H9 (cell line): ENCODE results near the gene ZNF423. TPM values are rescaled to one million over a fixed set of nuclear protein-coding genes. Genes with fewer than 3 reads are reported as not detected.

Experiments
- DNase-seq: peaks from one replicate; pipeline ENCODE4 v3.0.0-alpha.2; 2017
- H2AFZ ChIP-seq: one replicate; pipeline ENCODE4 v1.6.1; 2013; ENCODE audit warnings: mild to moderate bottlenecking, low read length, control low read depth, moderate library complexity
- H2AK5ac ChIP-seq: 2 replicates; pipeline ENCODE4 v1.6.1; 2013; ENCODE audit warnings: low read length, control low read depth, mixed read lengths; ENCODE audit not compliant: insufficient read length
- H2BK120ac ChIP-seq: one replicate; pipeline ENCODE4 v1.6.1; 2013; ENCODE audit warnings: low read depth, mild to moderate bottlenecking, low read length, control low read depth, inconsistent platforms; ENCODE audit not compliant: poor library complexity, severe bottlenecking
- H2BK12ac ChIP-seq: 2 replicates; pipeline ENCODE4 v1.6.1; 2013; ENCODE audit warnings: low read length, control low read depth, mixed read lengths, low read depth; ENCODE audit not compliant: insufficient read length
- H2BK15ac ChIP-seq: 2 replicates; pipeline ENCODE4 v1.6.1; 2013; ENCODE audit warnings: low read depth, low read length, control low read depth
- H2BK20ac ChIP-seq: one replicate; pipeline ENCODE4 v1.6.1; 2013; ENCODE audit warnings: low read depth, mild to moderate bottlenecking, low read length, control low read depth, inconsistent platforms; ENCODE audit not compliant: poor library complexity, severe bottlenecking
- H2BK5ac ChIP-seq: 2 replicates; pipeline ENCODE4 v1.6.1; 2013; ENCODE audit warnings: low read length, control low read depth, mixed read lengths; ENCODE audit not compliant: insufficient read length
- H3K14ac ChIP-seq: 2 replicates; pipeline ENCODE4 v1.6.1; 2013; ENCODE audit warnings: low read length, control low read depth; ENCODE audit not compliant: insufficient read depth
- H3K18ac ChIP-seq: 2 replicates; pipeline ENCODE4 v1.6.1; 2013; ENCODE audit warnings: low read depth, mild to moderate bottlenecking, mixed read lengths, low read length, control low read depth; ENCODE audit not compliant: insufficient read length
- H3K23ac ChIP-seq: 2 replicates; pipeline ENCODE4 v1.6.1; 2013; ENCODE audit warnings: low read length, control low read depth, mixed read lengths, low read depth; ENCODE audit not compliant: insufficient read length
- H3K23me2 ChIP-seq: 2 replicates; pipeline ENCODE4 v1.6.1; 2013; ENCODE audit warnings: low read depth, mild to moderate bottlenecking, mixed read lengths, low read length, control low read depth; ENCODE audit not compliant: insufficient read length, poor library complexity, severe bottlenecking
- H3K27ac ChIP-seq: 2 replicates; pipeline ENCODE4 v1.5.1; 2013; ENCODE audit warnings: low read length, control low read depth, mixed read lengths, low read depth; ENCODE audit not compliant: insufficient read length
- H3K27me3 ChIP-seq: 2 replicates; pipeline ENCODE4 v1.6.1; 2013; ENCODE audit warnings: low read length, control low read depth, inconsistent platforms; ENCODE audit not compliant: insufficient read depth
- H3K4ac ChIP-seq: 2 replicates; pipeline ENCODE4 v1.6.1; 2013; ENCODE audit warnings: low read depth, mild to moderate bottlenecking, control low read depth, inconsistent platforms, low read length, moderate library complexity
- H3K4me1 ChIP-seq: 2 replicates; pipeline ENCODE4 v1.6.1; 2013; ENCODE audit warnings: low read length, control low read depth, inconsistent platforms; ENCODE audit not compliant: insufficient read depth
- H3K4me2 ChIP-seq: 2 replicates; pipeline ENCODE4 v1.6.1; 2013; ENCODE audit warnings: low read length, control low read depth, mixed read lengths; ENCODE audit not compliant: insufficient read length, insufficient read depth
- H3K56ac ChIP-seq: 2 replicates; pipeline ENCODE4 v1.6.1; 2013; ENCODE audit warnings: low read depth, mild to moderate bottlenecking, mixed read lengths, low read length, control low read depth; ENCODE audit not compliant: insufficient read length
- H3K79me1 ChIP-seq: 2 replicates; pipeline ENCODE4 v1.6.1; 2013; ENCODE audit warnings: low read depth, mild to moderate bottlenecking, moderate library complexity, low read length, control low read depth, inconsistent platforms; ENCODE audit not compliant: insufficient read depth, poor library complexity, severe bottlenecking
- H3K79me2 ChIP-seq: 2 replicates; pipeline ENCODE4 v1.6.1; 2013; ENCODE audit warnings: low read length, control low read depth, inconsistent platforms; ENCODE audit not compliant: insufficient read depth
- H3K9ac ChIP-seq: 2 replicates; pipeline ENCODE4 v1.6.1; 2013; ENCODE audit warnings: low read length, control low read depth, mixed read lengths; ENCODE audit not compliant: insufficient read length; ENCODE audit errors: extremely low read depth
- H3K9me3 ChIP-seq: one replicate; pipeline ENCODE4 v1.6.1; 2013; ENCODE audit warnings: low read depth, low read length, inconsistent platforms; ENCODE audit not compliant: control insufficient read depth
- H3T11ph ChIP-seq: one replicate; pipeline ENCODE4 v1.6.1; 2013; ENCODE audit warnings: mild to moderate bottlenecking, low read length, control low read depth, inconsistent platforms
- H4K20me1 ChIP-seq: one replicate; pipeline ENCODE4 v1.6.1; 2013; ENCODE audit not compliant: control insufficient read depth, insufficient read length, insufficient read depth
- H4K5ac ChIP-seq: 2 replicates; pipeline ENCODE4 v1.6.1; 2013; ENCODE audit warnings: low read depth, mild to moderate bottlenecking, mixed read lengths, low read length, control low read depth; ENCODE audit not compliant: insufficient read length
- H4K8ac ChIP-seq: replicated peaks from 2 replicates; pipeline ENCODE4 v1.6.1; 2013; ENCODE audit warnings: low read length, control low read depth, mixed read lengths, low read depth; ENCODE audit not compliant: insufficient read length
- H4K91ac ChIP-seq: 2 replicates; pipeline ENCODE4 v1.6.1; 2013; ENCODE audit warnings: low read depth, mild to moderate bottlenecking, moderate library complexity, mixed read lengths, low read length, control low read depth; ENCODE audit not compliant: insufficient read length
- H3K27ac Mint-ChIP-seq, 3 experiments: 2 replicates in 2 of 3; 3 replicates in 1 of 3; pipeline ENCODE4 v1.8.0; 2020 to 2021; ENCODE audit warnings: mixed read lengths in 3 of 3, mild to moderate bottlenecking in 1 of 3, moderate library complexity in 1 of 3
- H3K27me3 Mint-ChIP-seq: 2 replicates; pipeline ENCODE4 v1.8.0; 2021; ENCODE audit warnings: low read depth, mild to moderate bottlenecking, moderate library complexity, mixed read lengths
- H3K36me3 Mint-ChIP-seq, 3 experiments: 2 replicates in 2 of 3; 3 replicates in 1 of 3; pipeline ENCODE4 v1.8.0; 2020 to 2021; ENCODE audit warnings: low read depth in 3 of 3, mixed read lengths in 3 of 3; ENCODE audit not compliant: insufficient read depth in 1 of 3
- H3K4me1 Mint-ChIP-seq, 2 experiments: 2 replicates each; pipeline ENCODE4 v1.8.0; 2020; ENCODE audit warnings: mixed read lengths in 2 of 2
- H3K4me3 Mint-ChIP-seq, 2 experiments: 2 replicates in 1 of 2; 3 replicates in 1 of 2; pipeline ENCODE4 v1.8.0; 2020 to 2021; ENCODE audit warnings: mild to moderate bottlenecking in 2 of 2, mixed read lengths in 2 of 2, moderate library complexity in 1 of 2
- H3K9me3 Mint-ChIP-seq, 2 experiments: 2 replicates in 1 of 2; 3 replicates in 1 of 2; pipeline ENCODE4 v1.8.0; 2020; ENCODE audit warnings: mild to moderate bottlenecking in 2 of 2, mixed read lengths in 2 of 2, moderate library complexity in 1 of 2
- WGBS: extraction: QIAGEN DNeasy Blood & Tissue Kit; methylation state at CpG from one replicate; pipeline ENCODE4 v1.1.7; 2013; ENCODE audit warnings: missing lambda C conversion rate, low lambda C conversion rate, mixed read lengths; ENCODE audit not compliant: insufficient read length; ENCODE audit errors: extremely low coverage; 5-methylcytosine and 5-hydroxymethylcytosine counted together
- total RNA-seq: library from RNA; stranded (reverse); gene quantifications from 2 replicates; pipeline ENCODE4 v1.2.1, GENCODE V29; 2021
- TF ChIP-seq, protein P1 (sequence below): fragments of 200-600 bp; sonication (generic); conservative IDR thresholded peaks from 3 replicates; pipeline ENCODE4 v1.8.0; 2021; ENCODE audit warnings: antibody characterized with exemption, mild to moderate bottlenecking

Gene ZNF423
- total RNA-seq, 1 experiment from 2014 or later = 51.5 TPM

DNA sequence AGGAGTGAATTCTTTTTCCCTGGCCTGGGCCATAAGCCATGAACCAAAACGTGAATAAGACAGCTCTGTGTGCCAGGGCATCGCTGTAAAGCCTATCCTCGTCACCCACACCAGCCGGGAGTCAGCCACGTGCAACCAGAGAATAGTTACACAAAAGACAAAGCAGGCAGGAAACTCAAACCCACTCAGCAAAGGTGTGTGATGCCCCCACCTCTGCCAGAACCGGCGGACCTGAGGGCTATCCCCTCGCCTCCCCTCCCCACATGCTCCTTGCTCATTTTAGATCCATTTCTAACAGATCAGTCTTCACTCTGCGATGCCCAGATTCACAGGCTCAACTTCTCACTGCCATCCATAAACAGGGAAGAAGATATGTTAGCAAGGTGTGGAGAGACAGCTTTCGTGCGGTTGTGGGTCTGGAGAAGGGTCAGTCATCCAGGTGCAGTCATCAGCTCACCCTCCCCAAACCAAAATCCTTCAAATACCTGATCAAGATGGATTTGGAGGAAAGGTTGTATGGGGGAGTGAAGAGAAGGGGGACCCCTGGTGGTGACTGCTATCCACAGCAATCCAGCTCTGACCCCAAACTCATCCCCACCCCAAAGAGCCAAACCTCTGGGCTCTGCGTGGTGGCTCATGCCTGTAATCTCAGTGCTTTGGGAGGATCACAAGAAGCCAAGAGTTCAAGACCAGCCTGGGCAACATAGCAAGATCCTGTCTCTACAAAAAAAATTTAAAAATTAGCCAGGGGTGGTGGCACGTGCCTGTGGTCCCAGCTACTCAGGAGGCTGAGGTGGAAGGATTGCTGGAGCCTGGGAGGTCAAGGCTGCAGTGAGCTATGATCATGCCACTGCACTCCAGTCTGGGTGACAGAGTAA, 263.1 kb downstream of the ZNF423 start:
- Mint-ChIP-seq H3K36me3 (no peaks in the 10 kb centered on the region), H3K4me3 (no peak overlapping the region), H3K27ac (peak overlapping the region in 1 of 3 experiments; percentile 74; a peak in 2 of 7 replicates), H3K27me3 (no peaks in the 10 kb centered on the region), H3K9me3 (no peaks in the 10 kb centered on the region; a peak in 1 of 5 replicates), H3K4me1 (peaks cover 67% of the 10 kb centered on the region in 2 experiments)
- no peaks in the 10 kb centered on the region for H3K9me3 ChIP-seq
- no peaks in the 10 kb centered on the region for H3K27me3 ChIP-seq
- H2BK120ac ChIP-seq = no peak overlapping the region
- no peak overlapping the region for H2BK5ac ChIP-seq
- H3K4me1 ChIP-seq = peaks cover 14% of the 10 kb centered on the region; the same call in 1 of the 2 replicates
- no peak overlapping the region for H2BK12ac ChIP-seq
- H2BK20ac ChIP-seq = no peak overlapping the region
- no peak overlapping the region for H2AFZ ChIP-seq
- no peak overlapping the region for H4K91ac ChIP-seq
- H3K4ac ChIP-seq = no peak overlapping the region
- H4K8ac ChIP-seq = no peak overlapping the region
- H3K23ac ChIP-seq = no peak overlapping the region
- H3K23me2 ChIP-seq = no peaks in the 10 kb centered on the region
- TF ChIP-seq, protein P1, sequence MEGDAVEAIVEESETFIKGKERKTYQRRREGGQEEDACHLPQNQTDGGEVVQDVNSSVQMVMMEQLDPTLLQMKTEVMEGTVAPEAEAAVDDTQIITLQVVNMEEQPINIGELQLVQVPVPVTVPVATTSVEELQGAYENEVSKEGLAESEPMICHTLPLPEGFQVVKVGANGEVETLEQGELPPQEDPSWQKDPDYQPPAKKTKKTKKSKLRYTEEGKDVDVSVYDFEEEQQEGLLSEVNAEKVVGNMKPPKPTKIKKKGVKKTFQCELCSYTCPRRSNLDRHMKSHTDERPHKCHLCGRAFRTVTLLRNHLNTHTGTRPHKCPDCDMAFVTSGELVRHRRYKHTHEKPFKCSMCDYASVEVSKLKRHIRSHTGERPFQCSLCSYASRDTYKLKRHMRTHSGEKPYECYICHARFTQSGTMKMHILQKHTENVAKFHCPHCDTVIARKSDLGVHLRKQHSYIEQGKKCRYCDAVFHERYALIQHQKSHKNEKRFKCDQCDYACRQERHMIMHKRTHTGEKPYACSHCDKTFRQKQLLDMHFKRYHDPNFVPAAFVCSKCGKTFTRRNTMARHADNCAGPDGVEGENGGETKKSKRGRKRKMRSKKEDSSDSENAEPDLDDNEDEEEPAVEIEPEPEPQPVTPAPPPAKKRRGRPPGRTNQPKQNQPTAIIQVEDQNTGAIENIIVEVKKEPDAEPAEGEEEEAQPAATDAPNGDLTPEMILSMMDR = peak; percentile 83
- no peak overlapping the region for H3T11ph ChIP-seq
- no peaks in the 10 kb centered on the region for H3K79me1 ChIP-seq
- no peak overlapping the region for H4K5ac ChIP-seq
- no peak overlapping the region for H3K9ac ChIP-seq
- H3K56ac ChIP-seq = no peak overlapping the region
- H4K20me1 ChIP-seq = no peaks in the 10 kb centered on the region
- H2BK15ac ChIP-seq = no peak overlapping the region
- H2AK5ac ChIP-seq = no peak overlapping the region
- no peaks in the 10 kb centered on the region for H3K79me2 ChIP-seq
- no peak overlapping the region for H3K18ac ChIP-seq
- WGBS = no CpG with 5 or more reads among the region's 13 CpGs
- no peak overlapping the region for H3K27ac ChIP-seq
- no peak overlapping the region for H3K4me2 ChIP-seq
- H3K14ac ChIP-seq = no peak overlapping the region
- peak; percentile 72 for DNase-seq
